Naive thymus-derived CD4-positive, alpha-beta T cell (primary cell): ENCODE results near the gene ZDHHC14. TPM values are rescaled to one million over a fixed set of nuclear protein-coding genes. Genes with fewer than 3 reads are reported as not detected.
"Not testable (repeated sequence)": the region's sequence is repeated elsewhere in the genome, so short reads cannot be mapped to it uniquely, and the experiment has no call there.

ENCODE experiments used
- ATAC-seq: fragments of 150-1000 bp; cut with Tn5 transposase; 2 replicates; pipeline ENCODE4 v1.10.0; 2021; ENCODE audit warnings: mild to moderate bottlenecking, moderate library complexity
- CTCF ChIA-PET: fragments of 350-600 bp; sonication (Branson Sonifier 250); formaldehyde crosslinking; loops from one replicate; lab custom pipeline; 2021; ENCODE audit warnings: antibody characterized with exemption; lab: Charles Lee
- POLR2A ChIA-PET: fragments of 350-600 bp; sonication (Branson Sonifier 250); formaldehyde crosslinking; loops from one replicate; lab custom pipeline; 2021; ENCODE audit warnings: antibody characterized with exemption, inconsistent platforms; lab: Charles Lee
- DNase-seq, 9 donors: peaks; one replicate each; pipeline versions ENCODE4 v3.0.0 to v3.0.0-alpha.2; 2020 to 2022; ENCODE audit warnings: mixed read lengths in 1 of 9
- H3K27ac ChIP-seq: one replicate; pipeline ENCODE4 v1.7.0; 2013; ENCODE audit warnings: mild to moderate bottlenecking, low read depth, low read length, moderate library complexity
- H3K27me3 ChIP-seq, 2 donors: one replicate each; pipeline ENCODE4 v1.7.0; 2013; ENCODE audit warnings: low read length in 2 of 2, mild to moderate bottlenecking in 2 of 2, moderate library complexity in 2 of 2; ENCODE audit not compliant: control insufficient read depth in 2 of 2, insufficient read depth in 2 of 2
- H3K36me3 ChIP-seq, 3 experiments: 1 replicate in 2 of 3; 2 replicates in 1 of 3; pipeline ENCODE4 v1.7.0; 2013; ENCODE audit warnings: low read length in 3 of 3, mild to moderate bottlenecking in 3 of 3, moderate library complexity in 1 of 3; ENCODE audit not compliant: insufficient read depth in 3 of 3, control insufficient read depth in 2 of 3
- H3K4me1 ChIP-seq, 2 donors: one replicate each; pipeline ENCODE4 v1.7.0; 2013; ENCODE audit warnings: low read length in 2 of 2, mild to moderate bottlenecking in 2 of 2, moderate library complexity in 1 of 2; ENCODE audit not compliant: control insufficient read depth in 2 of 2, insufficient read depth in 2 of 2
- H3K4me3 ChIP-seq: 2 replicates; pipeline ENCODE4 v1.7.0; 2013; ENCODE audit warnings: mild to moderate bottlenecking, low read length
- H3K9me3 ChIP-seq, 3 experiments: 1 replicate in 2 of 3; 2 replicates in 1 of 3; pipeline ENCODE4 v1.7.0; 2013; ENCODE audit warnings: low read length in 3 of 3; ENCODE audit not compliant: control insufficient read depth in 2 of 3
- H3K27ac Mint-ChIP-seq, 9 donors: one replicate each; pipeline ENCODE4 v1.8.0; 2020 to 2022; ENCODE audit warnings: mixed read lengths in 9 of 9, mild to moderate bottlenecking in 8 of 9, moderate library complexity in 5 of 9, inconsistent platforms in 2 of 9
- H3K27me3 Mint-ChIP-seq, 5 donors: one replicate each; pipeline ENCODE4 v1.8.0; 2021 to 2022; ENCODE audit warnings: mixed read lengths in 5 of 5, mild to moderate bottlenecking in 1 of 5
- H3K36me3 Mint-ChIP-seq, 5 donors: one replicate each; pipeline ENCODE4 v1.8.0; 2020 to 2022; ENCODE audit warnings: mixed read lengths in 5 of 5, mild to moderate bottlenecking in 3 of 5, inconsistent platforms in 1 of 5
- H3K4me1 Mint-ChIP-seq, 7 donors: one replicate each; pipeline ENCODE4 v1.8.0; 2020 to 2022; ENCODE audit warnings: mixed read lengths in 7 of 7, mild to moderate bottlenecking in 3 of 7, inconsistent platforms in 1 of 7
- H3K4me3 Mint-ChIP-seq, 10 donors: one replicate each; pipeline ENCODE4 v1.8.0; 2020 to 2022; ENCODE audit warnings: mild to moderate bottlenecking in 10 of 10, mixed read lengths in 10 of 10, moderate library complexity in 6 of 10, inconsistent platforms in 2 of 10
- H3K9me3 Mint-ChIP-seq, 11 donors: one replicate each; pipeline ENCODE4 v1.8.0; 2020 to 2022; ENCODE audit warnings: mixed read lengths in 11 of 11, mild to moderate bottlenecking in 4 of 11, inconsistent platforms in 1 of 11, moderate library complexity in 1 of 11
- intact Hi-C, 2 donors: fragments of 100-400 bp; cut with micrococcal nuclease; formaldehyde crosslinking; loops; one replicate each; pipeline ENCODE4 v1.15.1; 2023
- polyA plus RNA-seq, 2 donors: library from polyadenylated mRNA; unstranded; fragments of 300-500 nt; fragmentation: Illumina TruSeq; gene quantifications; one replicate each; pipeline ENCODE4 v1.2.3, GENCODE V29; 2021
- total RNA-seq, 6 experiments: library from RNA in 5 of 6; stranded (reverse) in 5 of 6; gene quantifications; 1 replicate in 5 of 6; 2 replicates in 1 of 6; pipeline ENCODE4 v1.2.3 and lab custom pipeline; 2021 to 2026

The ZDHHC14 gene
- total RNA-seq (10 to 100 TPM in 1 of 5 experiments, 1 to 10 TPM in 2, under 1 TPM in 2; 0.93 to 18.2 (median 1.2) TPM), polyA plus RNA-seq (under 1 TPM; 0.13 to 0.74 TPM), total RNA-seq (lab: John Stamatoyannopoulos, UW) (1.1 reads per million)

- Histone ChIP-seq H3K4me3 (peak within 1 kb of the TSS; percentile 71), H3K27me3 (no peaks in the 10 kb centered on the region), H3K4me1 (peaks cover 4 to 5% of the 10 kb centered on the region in 2 donors), H3K27ac (peak within 1 kb of the TSS; percentile 80), H3K9me3 (no peaks in the 10 kb centered on the region), H3K36me3 (peaks cover 0 to 10% (median 0%) of the 10 kb centered on the region in 3 experiments)
- Mint-ChIP-seq H3K27ac (peak within 1 kb of the TSS; percentile 41 to 89 (median 78)), H3K4me1 (peaks cover 7 to 43% (median 18%) of the 10 kb centered on the region in 7 donors), H3K9me3 (no peaks in the 10 kb centered on the region), H3K36me3 (peaks cover 0 to 16% (median 0%) of the 10 kb centered on the region in 5 donors), H3K4me3 (peak within 1 kb of the TSS; percentile 81 to 93 (median 88)), H3K27me3 (peaks cover 0 to 14% (median 4%) of the 10 kb centered on the region in 5 donors)
- DNase-seq (peak; percentile 83 to 92 (median 90)), ATAC-seq (peak; percentile 89)
- ChIA-PET CTCF (no interaction called here), POLR2A (interaction anchor here (0.6 to 2.0 kb wide), 6 partner anchors 9 to 140 kb away, joined by 3 to 7 read pairs (median 4); partner anchors contain the start of gene TMEM242)
- intact Hi-C loops = loop anchor here (1.0 to 5.0 kb wide), 25 partner anchors 12 to 1306 kb away; partner anchors contain the start of genes TMEM242 (in 2 of the 2), ARID1B (in 1 of the 2), GTF2H5 (in 1 of the 2) and SERAC1 (in 1 of the 2)
Measured at GRCh38 chr6:157380779-157381561, at the start of gene ZDHHC14. Gene ZDHHC14 (plus strand): TSS chr6:157381190.

- Mint-ChIP-seq H3K27me3 (peaks cover 32 to 75% (median 41%) of the 10 kb centered on the region in 5 donors), H3K9me3 (no peaks in the 10 kb centered on the region), H3K27ac (no peak overlapping the region), H3K4me3 (no peak overlapping the region), H3K36me3 (no peaks in the 10 kb centered on the region), H3K4me1 (peaks cover 0 to 6% (median 0%) of the 10 kb centered on the region in 7 donors)
- no peaks in the 10 kb centered on the region for H3K36me3 ChIP-seq
- H3K27ac ChIP-seq = no peak overlapping the region
- DNase-seq (no peak), ATAC-seq (no peak)
- no peaks in the 10 kb centered on the region for H3K9me3 ChIP-seq
- no peaks in the 10 kb centered on the region for H3K4me1 ChIP-seq
- intact Hi-C loops = loop anchor here in 1 of 2 donors (10.0 kb wide), 1 partner anchor 768 kb away; no protein-coding TSS in a partner anchor
- CTCF ChIA-PET = interaction anchor here (1.0 to 3.1 kb wide), 2 partner anchors 10 to 18 kb away, joined by 3 to 16 read pairs; no protein-coding TSS in a partner anchor
- no peaks in the 10 kb centered on the region for H3K27me3 ChIP-seq
- H3K4me3 ChIP-seq = no peak overlapping the region
- POLR2A ChIA-PET = no interaction called here
Measured at GRCh38 chr6:157332813-157333212, 48.2 kb upstream of the ZDHHC14 start.

GRCh38 chr6:157333537-157333936 is 47.5 kb upstream of the ZDHHC14 start:
- H3K4me3 Mint-ChIP-seq = no peak overlapping the region
- no peak for DNase-seq
- no peak overlapping the region for H3K27ac Mint-ChIP-seq
- Histone ChIP-seq H3K36me3 (no peaks in the 10 kb centered on the region), H3K4me1 (no peaks in the 10 kb centered on the region), H3K9me3 (no peaks in the 10 kb centered on the region), H3K27ac (no peak overlapping the region), H3K27me3 (no peaks in the 10 kb centered on the region), H3K4me3 (no peak overlapping the region)
- intact Hi-C loops = loop anchor here in 1 of 2 donors (10.0 kb wide), 1 partner anchor 769 kb away; no protein-coding TSS in a partner anchor
- ATAC-seq = no peak
- ChIA-PET POLR2A (no interaction called here), CTCF (interaction anchor here (0.8 to 3.1 kb wide), 4 partner anchors 8 to 19 kb away, joined by 3 to 16 read pairs (median 3); no protein-coding TSS in a partner anchor)
- H3K27me3 Mint-ChIP-seq = peaks cover 32 to 68% (median 40%) of the 10 kb centered on the region in 5 donors
- no peaks in the 10 kb centered on the region for H3K9me3 Mint-ChIP-seq
- H3K36me3 Mint-ChIP-seq = no peaks in the 10 kb centered on the region
- peaks cover 0 to 2% (median 0%) of the 10 kb centered on the region in 7 donors for H3K4me1 Mint-ChIP-seq

- Mint-ChIP-seq H3K27me3 (peaks cover 32 to 67% (median 40%) of the 10 kb centered on the region in 5 donors), H3K4me3 (no peak overlapping the region), H3K36me3 (no peaks in the 10 kb centered on the region), H3K4me1 (peaks cover 0 to 2% (median 0%) of the 10 kb centered on the region in 7 donors), H3K9me3 (no peaks in the 10 kb centered on the region), H3K27ac (no peak overlapping the region)
- no peaks in the 10 kb centered on the region for H3K9me3 ChIP-seq
- H3K36me3 ChIP-seq = no peaks in the 10 kb centered on the region
- ChIA-PET CTCF (interaction anchor here (0.8 to 3.1 kb wide), 4 partner anchors 9 to 19 kb away, joined by 3 to 16 read pairs (median 3); no protein-coding TSS in a partner anchor), POLR2A (no interaction called here)
- intact Hi-C loops = loop anchor here in 1 of 2 donors (1.0 to 10.0 kb wide), 2 partner anchors 20 to 769 kb away; no protein-coding TSS in a partner anchor
- no peak overlapping the region for H3K27ac ChIP-seq
- no peaks in the 10 kb centered on the region for H3K27me3 ChIP-seq
- no peaks in the 10 kb centered on the region for H3K4me1 ChIP-seq
- no peak overlapping the region for H3K4me3 ChIP-seq
- no peak for ATAC-seq
- DNase-seq = no peak
Measured at GRCh38 chr6:157333956-157334355, 47.0 kb upstream of the ZDHHC14 start.

GRCh38 chr6:157335829-157336228 is 45.2 kb upstream of the ZDHHC14 start:
- no peak overlapping the region for H3K4me3 Mint-ChIP-seq
- peaks cover 28 to 68% (median 36%) of the 10 kb centered on the region in 5 donors for H3K27me3 Mint-ChIP-seq
- DNase-seq (no peak), ATAC-seq (no peak)
- peaks cover 0 to 2% (median 0%) of the 10 kb centered on the region in 11 donors for H3K9me3 Mint-ChIP-seq
- CTCF ChIA-PET = interaction anchor here (0.6 kb wide), 1 partner anchor 17 kb away, joined by 3 read pairs; no protein-coding TSS in a partner anchor
- H3K4me1 ChIP-seq = no peaks in the 10 kb centered on the region
- H3K36me3 ChIP-seq = no peaks in the 10 kb centered on the region
- no peaks in the 10 kb centered on the region for H3K9me3 ChIP-seq
- H3K27me3 ChIP-seq = no peaks in the 10 kb centered on the region
- no peak overlapping the region for H3K4me3 ChIP-seq
- H3K4me1 Mint-ChIP-seq = peaks cover 0 to 2% (median 0%) of the 10 kb centered on the region in 7 donors
- H3K27ac Mint-ChIP-seq = no peak overlapping the region
- intact Hi-C loops = loop anchor here (1.0 to 10.0 kb wide), 2 partner anchors 22 to 771 kb away; no protein-coding TSS in a partner anchor
- no peak overlapping the region for H3K27ac ChIP-seq
- no peaks in the 10 kb centered on the region for H3K36me3 Mint-ChIP-seq
- POLR2A ChIA-PET = interaction anchor here (1.2 kb wide), 1 partner anchor 13 kb away, joined by 3 read pairs; the partner anchor contains the start of gene TMEM242

GRCh38 chr6:157337276-157337675 is 43.7 kb upstream of the ZDHHC14 start:
- H3K36me3 Mint-ChIP-seq, H3K4me3 Mint-ChIP-seq, H3K9me3 Mint-ChIP-seq, ATAC-seq, H3K9me3 ChIP-seq, H3K4me1 ChIP-seq, H3K27me3 ChIP-seq, H3K27ac ChIP-seq, H3K27ac Mint-ChIP-seq, DNase-seq, H3K4me3 ChIP-seq, H3K36me3 ChIP-seq, POLR2A ChIA-PET, H3K4me1 Mint-ChIP-seq: not testable (repeated sequence)
- H3K27me3 Mint-ChIP-seq = peaks cover 34 to 72% (median 36%) of the 10 kb centered on the region in 5 donors
- CTCF ChIA-PET = interaction anchor here (0.9 to 1.3 kb wide), 2 partner anchors 9 to 23 kb away, joined by 3 to 4 read pairs; no protein-coding TSS in a partner anchor
- intact Hi-C loops = loop anchor here in 1 of 2 donors (10.0 kb wide), 1 partner anchor 772 kb away; no protein-coding TSS in a partner anchor
